Measurements from ENCODE around the gene TLL1.

Gene TLL1

GRCh38 chr4:166066936-166067335 is 193.9 kb downstream of the TLL1 start:
- no peak for DNase-seq

DNA sequence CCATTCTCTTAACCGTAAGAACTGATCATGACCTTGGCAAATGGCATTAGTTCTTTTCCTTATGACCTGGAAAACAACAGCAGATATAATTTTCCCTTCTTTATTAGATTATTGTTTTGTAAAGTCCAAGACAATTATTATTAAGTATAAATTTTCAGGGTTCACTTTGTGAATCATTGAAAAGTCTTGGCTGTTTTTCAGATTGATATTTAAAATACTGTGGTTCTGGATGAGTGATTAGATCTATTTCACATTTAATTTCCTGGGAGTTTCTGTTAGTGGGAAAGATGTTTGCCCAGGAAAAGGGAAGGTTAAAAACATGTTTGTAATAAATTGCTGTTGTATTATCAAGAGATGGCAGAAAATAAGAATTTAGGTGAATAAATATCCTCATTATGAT is 194.9 kb downstream of the TLL1 start:
- no peak for DNase-seq

- no peak for DNase-seq
Measured at GRCh38 chr4:166073783-166074182, 200.7 kb downstream of the TLL1 start.

DNA sequence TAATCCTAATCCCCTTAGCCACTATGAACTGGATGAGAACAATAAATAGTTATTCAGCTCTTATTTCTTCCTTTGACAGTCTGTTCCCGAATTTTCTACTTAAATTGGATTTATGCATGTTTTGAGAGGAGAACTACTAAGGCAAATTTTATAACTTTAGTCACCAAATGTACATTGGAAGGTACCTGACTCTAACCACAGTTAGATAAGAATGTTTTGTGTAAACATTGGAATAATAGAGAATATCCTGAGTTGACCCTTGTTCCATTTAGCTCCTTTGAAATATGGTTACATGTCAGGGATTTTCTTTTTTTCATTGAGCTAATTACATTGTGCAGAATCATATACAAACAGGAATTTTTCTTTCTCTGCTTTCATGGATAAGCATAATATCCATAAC is 202.6 kb downstream of the TLL1 start:
- DNase-seq, result no peak

DNA sequence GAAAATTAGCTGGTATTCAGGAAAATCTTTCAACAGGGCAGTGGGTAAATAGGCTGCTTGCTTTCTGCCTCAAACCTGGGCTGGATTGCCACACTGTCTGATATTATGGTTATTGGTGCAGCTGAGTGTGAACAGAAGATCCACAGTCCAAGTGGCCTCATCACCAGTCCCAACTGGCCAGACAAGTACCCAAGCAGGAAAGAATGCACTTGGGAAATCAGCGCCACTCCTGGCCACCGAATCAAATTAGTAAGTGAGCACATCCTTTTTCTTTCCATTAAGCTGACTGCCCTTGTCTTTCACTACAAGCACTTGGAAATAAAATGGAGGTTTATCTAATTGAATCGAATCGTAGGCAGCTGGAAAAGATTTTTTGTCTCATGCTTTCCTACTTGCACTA is 204.7 kb downstream of the TLL1 start:
- DNase-seq, result no peak

GRCh38 chr4:166078383-166078782 is 205.3 kb downstream of the TLL1 start:
- DNase-seq, result peak; percentile 7

DNA sequence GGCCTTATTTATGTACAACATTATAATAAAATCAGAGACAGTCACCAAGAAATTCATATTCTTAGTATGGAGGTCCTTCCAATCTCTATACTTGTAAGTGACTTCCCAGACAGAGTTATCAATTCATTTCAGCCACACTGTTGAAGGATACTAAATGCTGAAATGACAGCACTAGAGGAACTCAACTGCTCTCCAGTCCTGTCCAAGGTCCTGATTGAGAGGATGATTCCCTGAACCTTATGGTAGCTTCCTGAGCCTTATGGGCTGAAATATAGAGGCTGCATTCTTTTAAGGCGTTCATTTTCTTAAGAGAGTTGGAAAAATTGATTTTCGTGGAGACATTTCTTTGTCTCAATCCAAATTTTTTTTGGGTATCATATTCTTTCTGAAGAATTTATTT is 205.9 kb downstream of the TLL1 start:
- peak; percentile 14 for DNase-seq

DNA sequence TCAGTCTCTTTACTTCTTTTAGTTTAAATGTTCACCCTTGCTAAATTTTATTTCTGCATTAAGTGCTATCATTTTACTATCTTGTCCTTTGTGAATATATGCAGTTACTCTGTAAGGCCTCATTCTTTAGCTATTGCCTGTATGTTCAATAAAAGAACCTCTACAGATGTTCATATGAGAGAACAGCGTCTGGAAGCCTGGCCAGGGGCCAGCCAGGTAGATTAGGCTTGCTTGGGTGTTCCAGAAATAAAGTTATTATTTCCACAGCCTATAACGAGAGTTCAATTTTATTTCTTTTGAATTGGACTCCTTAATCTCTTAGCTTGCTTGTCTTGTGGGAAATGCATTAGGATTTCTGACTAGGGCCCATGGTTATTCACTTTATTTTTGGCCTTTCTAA is 214.5 kb downstream of the TLL1 start:
- DNase-seq, result no peak

- no peak for DNase-seq
Measured at GRCh38 chr4:166088576-166088975, 215.5 kb downstream of the TLL1 start.

- no peak for DNase-seq
Measured at GRCh38 chr4:166091146-166091545, 218.1 kb downstream of the TLL1 start.

DNA sequence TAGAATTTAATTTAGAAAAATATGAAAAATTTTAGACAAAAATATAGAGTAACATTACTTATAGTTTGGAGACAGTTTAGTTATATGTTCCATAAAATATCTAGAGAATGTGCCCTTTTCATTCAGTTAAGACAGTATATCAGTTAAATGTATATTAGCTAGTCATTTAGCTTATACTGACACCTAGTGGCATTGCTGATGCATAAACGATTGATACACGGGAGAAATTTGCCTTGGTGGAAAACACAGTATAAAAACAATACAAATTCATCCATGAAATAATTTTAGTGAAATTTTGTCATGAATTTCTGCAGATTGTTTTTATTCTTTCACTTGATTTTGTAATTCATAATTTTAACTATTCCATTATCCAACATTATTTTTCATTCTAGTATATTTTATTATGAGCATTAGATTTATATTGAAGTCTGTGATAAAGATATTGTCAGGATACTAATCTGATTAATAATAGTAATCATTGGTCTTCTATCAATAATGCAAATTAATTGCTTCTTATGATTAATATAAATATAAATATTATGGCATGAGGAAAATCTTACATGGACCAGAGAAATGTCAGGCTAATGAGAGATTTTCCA is 219.0 kb downstream of the TLL1 start:
- peak; percentile 43 for DNase-seq

- no peak for DNase-seq
Measured at GRCh38 chr4:166092797-166093290, 219.8 kb downstream of the TLL1 start.

DNA sequence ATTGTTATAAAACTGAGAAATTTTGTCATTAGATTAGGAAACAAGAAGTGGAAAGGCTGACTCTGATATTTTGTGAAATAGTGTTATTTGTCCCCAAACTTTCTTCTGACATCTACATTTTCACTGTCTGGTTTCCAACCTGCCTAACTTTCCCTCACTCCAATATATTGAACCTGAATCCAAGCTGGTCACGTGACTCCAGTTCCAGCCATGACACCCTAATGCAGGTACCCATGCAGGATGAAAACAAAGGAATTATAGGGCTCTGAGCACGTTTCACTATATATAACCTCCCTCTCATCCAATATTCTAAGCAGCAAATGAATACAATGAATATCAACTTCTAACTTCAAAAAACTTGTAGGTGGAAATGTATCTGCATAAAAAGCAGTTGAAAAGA is 231.6 kb downstream of the TLL1 start:
- no peak for DNase-seq

GRCh38 chr4:166121897-166122296 is 248.9 kb downstream of the TLL1 start:
- no peak for DNase-seq

DNA sequence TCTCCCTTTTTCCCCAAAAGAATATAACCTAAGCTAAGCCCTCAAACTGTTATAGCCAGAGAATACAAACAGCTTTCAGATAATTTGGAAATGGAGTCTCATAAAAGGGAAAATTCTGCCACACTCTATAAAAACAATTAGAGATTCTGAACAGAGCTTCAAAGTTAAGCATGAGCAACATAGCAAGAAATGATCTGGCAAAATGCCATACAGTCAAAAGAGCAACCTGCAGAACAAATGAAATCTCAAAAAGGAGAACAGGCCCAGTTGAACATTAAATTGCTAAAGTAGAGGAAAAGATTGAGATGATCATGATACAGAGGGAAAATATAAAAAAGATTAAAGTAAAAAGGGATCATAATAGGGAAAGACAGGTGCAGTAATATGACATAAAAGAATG is 250.5 kb downstream of the TLL1 start:
- DNase-seq, result no peak

DNA sequence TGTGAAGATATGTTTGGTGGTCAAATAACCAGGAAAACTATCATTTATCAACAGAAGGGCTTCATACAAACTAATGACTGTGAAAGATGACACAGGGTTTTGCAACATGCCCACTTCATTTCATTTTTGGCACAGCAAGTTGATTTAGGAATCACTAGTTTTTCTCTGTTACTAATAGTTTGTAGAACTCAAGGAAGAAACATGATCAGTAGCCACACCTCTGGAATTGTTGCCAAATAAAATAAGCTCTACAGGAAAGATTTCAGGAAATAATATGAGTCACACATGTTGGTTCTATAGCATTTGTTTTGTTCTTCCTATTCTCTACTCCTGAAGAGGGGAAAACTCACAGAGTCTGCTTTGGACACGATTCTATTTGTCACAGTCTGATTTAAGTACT is 255.4 kb downstream of the TLL1 start:
- peak; percentile 51 for DNase-seq

- no peak for DNase-seq
Measured at GRCh38 chr4:166134285-166134684, 261.2 kb downstream of the TLL1 start.

GRCh38 chr4:166140951-166141350 is 267.9 kb downstream of the TLL1 start:
- no peak for DNase-seq

DNA sequence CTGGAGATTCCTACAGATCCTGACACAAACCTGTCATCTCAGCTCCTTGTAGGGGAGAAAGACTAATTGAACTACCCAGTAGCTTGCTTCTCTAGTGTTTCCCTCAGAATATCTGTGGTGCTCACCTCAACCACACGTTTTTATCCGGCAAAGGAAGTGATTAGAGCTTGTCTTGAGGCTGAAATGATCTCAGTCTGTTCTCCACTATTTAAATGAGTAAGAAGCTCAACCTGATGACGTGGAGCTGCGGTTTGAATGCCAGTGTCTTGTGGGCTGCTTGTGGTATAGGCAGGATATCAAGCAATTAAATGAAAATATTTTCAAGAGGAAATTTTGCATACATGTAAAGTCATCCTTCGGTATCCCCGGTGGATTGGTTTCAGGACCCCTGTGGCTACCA is 270.2 kb downstream of the TLL1 start:
- peak; percentile 53 for DNase-seq

- no peak for DNase-seq
Measured at GRCh38 chr4:166144607-166145006, 271.6 kb downstream of the TLL1 start.

DNA sequence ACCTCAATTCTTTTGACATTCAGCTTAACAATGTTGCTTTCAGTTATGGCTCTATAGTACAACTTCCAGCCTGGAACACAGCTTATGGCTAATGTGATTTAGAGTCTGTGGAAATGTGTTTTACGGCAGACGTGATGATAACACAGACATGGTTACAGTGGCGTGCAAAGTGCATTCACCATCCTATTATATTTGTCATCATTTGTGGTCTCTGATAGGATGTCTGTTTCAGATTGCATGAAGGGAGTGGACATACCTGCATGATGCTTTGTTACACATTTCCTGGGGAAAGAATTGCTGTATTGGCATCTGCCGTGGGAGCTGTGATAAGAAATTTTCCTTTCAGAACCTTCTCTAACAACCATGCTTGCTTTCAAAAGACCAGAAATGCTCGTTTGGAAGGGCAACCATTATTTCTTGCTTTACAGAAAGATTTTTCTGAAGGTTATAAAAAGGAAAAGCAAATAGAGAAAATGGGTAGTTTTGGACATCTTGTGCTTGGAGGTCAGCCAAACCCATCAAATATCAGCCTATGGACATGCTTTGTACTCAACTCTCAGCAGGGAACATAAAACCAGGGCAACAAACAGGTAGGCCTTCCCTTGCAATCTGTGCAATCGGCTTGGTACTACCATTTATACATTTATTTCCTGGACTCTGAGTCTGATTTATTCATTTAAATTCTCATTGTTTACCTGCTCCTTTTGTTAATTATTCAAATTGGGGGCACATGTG is 273.9 kb downstream of the TLL1 start:
- no peak for DNase-seq
